NCI-H2081 treated with DMSO at 0.1 percent for 48 hours (cell line): ENCODE measurements around the gene AP2S1.
"Not testable (repeated sequence)": the region's sequence is repeated elsewhere in the genome, so short reads cannot be mapped to it uniquely, and the experiment has no call there.

ENCODE experiments used
- DNase-seq: peaks from one replicate; lab custom pipeline; 2025; lab: John Stamatoyannopoulos, UW

AP2S1 gene

DNA sequence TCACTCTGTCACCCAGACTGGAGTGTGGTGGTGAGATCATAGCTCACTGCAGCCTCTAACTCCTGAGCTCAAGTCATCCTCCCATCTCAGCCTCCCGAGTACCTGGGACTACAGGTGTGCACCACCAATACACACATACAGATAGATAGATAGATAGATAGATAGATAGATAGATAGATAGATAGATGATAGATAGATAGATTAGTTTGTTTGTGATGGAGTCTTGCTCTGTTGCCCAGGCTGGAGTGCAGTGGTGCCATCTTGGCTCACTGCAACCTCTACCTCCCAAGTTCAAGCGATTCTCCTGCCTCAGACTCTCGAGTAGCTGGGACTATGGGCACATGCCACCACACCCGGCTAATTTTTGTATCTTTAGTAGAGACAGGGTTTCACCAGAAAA lies 46.2 kb downstream of the AP2S1 start:
- DNase-seq = not testable (repeated sequence)

GRCh38 chr19:46803555-46803954 lies 47.1 kb downstream of the AP2S1 start:
- no peak for DNase-seq

GRCh38 chr19:46802152-46802551 lies 48.5 kb downstream of the AP2S1 start:
- no peak for DNase-seq

- DNase-seq = no peak
These were observed 51.9 kb downstream of the AP2S1 start for GRCh38 chr19:46798713-46799112.

- no peak for DNase-seq
These were observed 52.8 kb downstream of the AP2S1 start for GRCh38 chr19:46797881-46798280.

GRCh38 chr19:46791944-46792343 lies 58.7 kb downstream of the AP2S1 start:
- DNase-seq = no peak

DNA sequence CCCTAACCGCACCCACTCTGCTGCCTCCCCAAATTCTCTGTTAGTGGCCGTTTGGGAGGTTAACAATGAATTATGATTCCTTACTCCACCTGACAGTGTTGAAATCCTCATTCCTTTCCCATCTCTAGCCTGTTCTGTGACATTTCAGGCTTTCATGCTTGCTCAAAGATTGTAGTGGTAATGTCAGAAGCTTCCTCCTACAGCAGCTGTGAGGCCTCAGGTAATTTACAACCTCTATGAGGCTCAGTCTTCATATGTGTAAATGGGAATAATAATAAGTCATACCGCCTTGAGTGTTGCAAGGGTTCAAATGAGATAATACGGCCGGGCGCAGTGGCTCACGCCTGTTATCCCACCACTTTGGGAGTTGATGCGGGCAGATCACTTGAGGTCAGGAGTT lies 61.3 kb downstream of the AP2S1 start:
- DNase-seq = no peak

DNA sequence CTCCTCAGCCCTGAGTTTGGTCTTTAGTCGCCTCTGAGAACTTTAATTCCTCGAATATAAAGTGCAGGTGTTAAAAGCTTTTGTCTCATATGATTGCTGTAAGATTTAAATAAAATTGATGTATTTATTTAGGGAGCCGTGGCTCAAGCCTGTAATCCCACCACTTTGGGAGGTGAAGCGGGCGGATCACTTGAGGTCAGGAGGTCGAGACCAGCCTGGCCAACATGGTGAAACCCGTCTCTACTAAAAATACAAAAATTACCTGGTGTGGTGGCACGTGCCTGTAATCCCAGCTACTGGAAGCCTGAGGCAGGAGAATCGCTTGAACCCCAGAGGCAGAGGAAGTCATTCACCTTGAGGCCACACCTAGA lies 61.7 kb downstream of the AP2S1 start:
- no peak for DNase-seq

GRCh38 chr19:46788262-46788967 lies 62.2 kb downstream of the AP2S1 start, which contains the start of gene SLC1A5:
TSS of gene SLC1A5 (minus strand) at chr19:46788594. CDS start at chr19:46787965, 629 bp downstream.
- DNase-seq = peak; percentile 60
